NOMO-1 (cell line): Measurements from ENCODE around the gene MICAL3.

ENCODE experiments used
- DNase-seq, 2 experiments: peaks; one replicate each; lab custom pipeline; 2025; ENCODE audit not compliant: unreplicated experiment in 2 of 2; lab: John Stamatoyannopoulos, UW

Gene MICAL3

DNA sequence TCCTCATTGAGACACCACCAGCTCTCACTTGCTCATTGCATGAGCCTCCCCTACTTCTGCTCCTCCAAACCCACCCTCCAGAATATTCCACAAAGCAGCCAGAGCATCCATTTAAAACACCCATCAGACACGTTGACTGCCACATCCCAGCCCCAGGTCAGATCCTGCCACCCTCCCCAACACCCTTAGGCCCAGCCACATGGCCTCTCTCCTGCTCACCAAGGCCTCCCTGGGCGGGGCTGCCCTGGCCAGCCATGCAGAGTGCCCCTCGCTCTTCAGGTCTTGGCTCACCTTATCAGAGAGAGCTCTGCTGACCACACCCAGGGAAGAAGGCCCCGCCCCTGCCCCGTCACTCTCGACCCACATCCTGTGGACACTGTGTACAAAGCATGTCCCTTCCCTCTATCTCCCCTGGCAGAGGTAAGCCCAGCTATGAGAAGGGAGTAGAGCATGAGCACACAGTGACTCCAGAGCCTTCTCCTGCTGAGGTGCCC, 106.8 kb downstream of the MICAL3 start:
- no peak for DNase-seq

DNA sequence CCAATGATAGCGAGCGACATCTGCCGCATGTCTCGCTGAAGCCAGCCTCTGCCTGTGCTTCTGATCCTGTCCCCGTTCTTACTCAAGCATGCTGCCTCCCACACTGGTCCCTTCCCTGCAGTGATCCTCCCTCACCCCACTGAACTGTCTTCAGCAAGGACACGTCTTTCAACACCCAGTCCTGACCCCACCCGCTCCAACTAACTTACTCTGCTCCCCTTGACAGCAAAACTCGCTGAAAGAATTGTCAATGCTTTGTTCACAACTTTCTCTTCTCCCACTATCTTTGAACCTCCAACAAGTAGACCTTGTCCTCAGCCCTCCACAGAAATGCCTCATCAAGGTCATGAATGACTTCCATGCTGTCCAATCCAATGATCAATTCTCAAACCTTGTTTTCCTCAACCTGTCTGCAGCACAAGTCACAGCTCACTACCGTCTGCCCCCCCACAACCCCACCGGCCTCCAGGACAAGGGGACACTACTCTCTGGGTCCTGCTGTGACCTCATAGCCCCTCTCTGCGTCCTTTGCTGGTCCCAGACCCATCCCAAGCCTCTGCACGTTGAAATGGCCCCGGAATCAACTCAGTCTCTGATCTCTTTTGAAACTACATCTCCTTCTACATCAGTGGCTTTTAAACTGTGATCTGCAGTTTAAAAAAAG, 108.0 kb downstream of the MICAL3 start:
- no peak for DNase-seq

DNA sequence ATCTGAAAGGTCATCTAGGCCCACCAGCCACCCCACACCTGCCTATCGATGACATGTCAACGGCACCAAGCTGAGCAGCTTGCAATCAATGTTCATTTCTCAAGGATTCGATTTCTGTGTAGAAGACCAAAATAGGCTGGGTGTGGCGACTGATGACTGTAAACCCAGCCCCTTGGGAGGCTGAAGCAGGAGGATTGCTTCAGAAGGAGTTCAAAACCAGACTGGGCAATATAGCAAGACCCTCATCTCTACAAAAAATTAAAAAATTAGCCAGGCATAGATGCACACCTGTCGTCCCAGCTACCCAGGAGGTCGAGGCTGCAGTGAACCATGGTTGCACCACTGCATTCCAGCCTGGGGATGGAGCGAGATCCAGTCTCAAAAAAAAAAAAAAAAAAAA, 108.7 kb downstream of the MICAL3 start:
- no peak for DNase-seq

DNA sequence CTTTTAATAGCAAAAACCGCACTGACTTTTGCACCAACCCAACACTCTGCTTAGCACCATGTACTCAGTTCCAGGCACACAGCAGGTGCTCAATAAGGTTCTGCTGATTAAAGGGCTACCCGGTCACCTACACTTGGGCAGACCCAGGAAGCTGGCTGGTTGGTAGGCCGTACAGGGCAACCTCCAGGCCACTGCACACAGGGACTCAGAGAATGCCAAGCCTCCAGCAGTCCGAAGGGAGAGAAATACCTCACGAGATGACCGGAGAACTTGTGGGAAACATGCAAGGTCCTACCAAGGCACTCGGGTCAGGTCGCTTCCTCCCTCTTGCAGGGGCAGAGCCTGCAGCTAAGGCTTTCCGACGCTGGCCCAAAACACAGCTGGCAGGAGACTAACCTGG, 109.2 kb downstream of the MICAL3 start:
- DNase-seq: no peak

DNA sequence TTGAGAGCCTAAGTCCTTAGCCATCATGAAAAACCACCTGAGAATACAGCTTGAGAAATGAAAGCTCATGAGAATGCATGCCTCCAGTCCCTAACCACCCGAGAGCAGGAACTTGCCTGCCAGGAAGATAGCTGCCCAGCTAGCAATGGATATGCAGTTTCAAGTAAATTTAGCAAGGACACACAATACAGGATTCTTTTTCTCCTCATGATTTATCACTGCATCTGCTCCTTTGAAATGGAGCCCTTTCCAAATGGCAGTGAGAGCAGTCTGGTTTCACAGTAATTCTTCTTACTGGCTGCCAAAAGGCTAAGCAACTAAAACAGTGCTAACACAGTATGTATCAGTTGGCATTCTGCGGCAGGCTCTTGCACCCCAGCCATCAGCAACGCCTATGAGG, 109.9 kb downstream of the MICAL3 start:
- no peak for DNase-seq

DNA sequence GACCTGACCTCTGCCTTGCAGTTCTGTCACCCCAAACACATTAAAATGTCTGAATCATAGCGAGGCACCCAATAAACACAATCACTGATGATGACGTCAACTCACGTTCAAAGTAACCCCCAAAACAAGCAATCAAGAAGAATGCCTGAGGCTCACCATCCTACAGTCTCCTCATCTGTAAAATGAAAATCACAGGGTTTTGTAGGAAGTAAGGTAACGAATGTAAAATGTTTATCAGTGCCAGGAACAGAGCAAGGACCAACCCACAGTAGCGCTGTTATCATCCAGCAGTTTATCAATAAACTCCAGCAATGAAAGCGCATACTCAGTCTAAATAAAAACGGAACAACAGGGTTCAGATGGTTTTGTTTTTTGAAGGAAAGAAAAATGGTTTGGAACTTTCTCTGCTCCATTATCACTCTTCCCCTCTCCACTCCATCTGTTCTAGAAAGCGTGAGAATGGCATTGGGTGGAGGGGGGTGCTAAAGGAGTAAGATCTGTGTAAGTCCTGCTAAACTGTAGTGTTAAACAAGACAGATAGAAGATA, 110.5 kb downstream of the MICAL3 start:
- no peak for DNase-seq

DNA sequence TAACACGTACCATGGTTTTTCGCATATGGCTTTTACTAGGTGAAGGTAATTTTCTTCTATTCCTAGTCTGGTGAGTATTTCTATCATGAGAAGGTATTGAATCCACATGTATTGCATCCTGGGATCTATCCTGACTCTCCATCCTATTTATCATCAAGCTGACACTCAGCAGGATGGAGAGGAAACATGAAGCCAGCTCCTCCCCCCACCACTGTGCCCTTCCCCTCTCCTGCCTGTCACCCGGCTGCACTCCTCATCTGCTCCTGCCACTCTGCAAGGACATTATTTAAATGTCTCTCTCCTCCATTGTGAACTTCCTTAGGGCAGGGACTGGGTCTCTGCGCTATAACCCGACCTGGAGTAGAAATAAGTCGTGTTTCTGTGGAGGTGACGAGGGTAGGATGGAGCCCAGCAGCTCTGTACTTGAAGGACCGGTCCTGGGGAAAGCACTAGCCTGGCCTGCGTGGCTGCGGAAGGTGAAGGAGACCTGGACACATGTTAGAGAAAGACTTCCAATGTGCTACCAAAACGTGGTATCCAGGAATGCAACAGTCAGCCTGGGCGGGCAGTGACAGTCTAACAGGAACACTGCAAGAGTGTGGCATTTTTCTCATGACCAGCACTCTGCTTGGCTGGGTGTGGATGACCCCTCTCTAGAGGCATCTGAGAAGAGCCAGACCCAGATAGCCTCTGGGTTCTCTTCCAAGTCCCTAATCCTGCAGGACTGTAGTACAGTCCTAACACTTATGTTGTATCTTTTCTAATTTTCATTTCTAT, 111.2 kb downstream of the MICAL3 start:
- no peak for DNase-seq

DNA sequence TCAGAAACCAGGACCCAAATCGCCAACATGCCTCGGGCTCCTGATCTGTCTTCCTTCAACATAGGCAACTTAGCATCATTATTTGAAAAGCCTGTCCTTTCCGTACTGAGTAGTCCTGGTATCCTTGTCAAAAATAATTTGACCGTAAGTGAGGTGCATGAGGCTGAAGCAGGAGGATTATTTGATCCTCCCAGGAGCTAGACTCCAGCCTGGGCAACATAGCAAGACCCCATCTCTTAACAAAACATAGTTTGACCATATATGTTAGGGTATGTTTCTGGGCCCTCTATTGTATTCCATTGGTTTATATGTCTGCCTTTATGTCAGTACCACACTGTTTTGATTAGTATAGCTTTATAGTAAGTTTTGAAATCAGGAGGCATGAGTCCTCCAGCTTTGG, 112.5 kb downstream of the MICAL3 start:
- no peak for DNase-seq

DNA sequence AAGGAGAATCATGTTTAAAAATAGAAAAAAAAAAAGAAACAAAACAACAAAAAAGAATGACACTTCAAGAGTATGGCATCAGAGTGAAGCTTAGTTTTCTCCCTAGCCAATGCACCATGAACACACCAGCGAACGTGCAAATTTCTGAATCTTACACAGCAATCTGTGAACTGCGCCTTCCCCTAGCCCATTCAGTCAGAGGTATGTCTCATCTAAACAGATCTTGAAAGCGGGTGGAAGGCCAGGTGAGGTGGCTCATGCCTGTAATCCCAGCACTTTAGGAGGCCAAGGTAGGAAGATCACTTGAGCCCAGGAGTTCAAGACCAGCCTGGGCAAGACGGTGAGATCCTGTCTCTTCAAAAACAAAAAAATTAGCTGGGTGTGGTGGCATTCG, 113.1 kb downstream of the MICAL3 start:
- DNase-seq: no peak

DNA sequence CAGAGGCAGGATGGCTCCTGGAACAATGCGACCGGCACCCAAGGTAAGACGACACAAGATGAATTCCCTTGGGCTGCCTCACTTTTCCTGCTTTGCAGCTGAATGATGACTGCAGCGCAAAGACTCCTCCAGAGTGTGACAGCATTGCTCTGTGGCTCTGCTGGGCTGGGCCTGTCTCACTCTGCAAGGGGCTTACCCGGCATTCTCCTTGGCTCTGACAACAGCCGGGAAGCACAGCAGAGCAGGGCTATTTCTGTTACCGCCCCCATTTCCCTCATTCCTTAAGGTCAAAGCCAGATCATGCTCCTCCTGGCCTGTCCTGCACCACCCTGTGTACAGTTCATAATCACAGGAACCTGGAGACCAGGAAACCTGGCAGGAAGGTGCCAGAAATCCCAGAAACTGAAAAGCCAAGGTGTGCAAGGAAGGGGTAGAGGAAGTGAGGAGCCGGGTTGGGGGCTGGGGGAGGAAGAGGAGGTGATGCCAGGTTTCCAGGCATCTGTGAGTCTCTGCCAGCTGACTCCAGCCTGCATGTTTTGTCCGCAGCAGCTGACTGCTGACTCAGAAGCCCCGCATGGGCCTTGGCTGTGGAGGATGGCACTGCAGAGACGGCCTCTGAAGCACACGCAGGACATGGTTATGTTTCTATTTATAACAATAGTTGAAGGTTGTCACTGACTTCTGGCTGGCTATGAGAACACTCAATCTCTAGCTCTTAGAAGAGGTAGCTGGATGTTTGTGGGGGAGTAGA, 113.6 kb downstream of the MICAL3 start:
- no peak for DNase-seq

DNA sequence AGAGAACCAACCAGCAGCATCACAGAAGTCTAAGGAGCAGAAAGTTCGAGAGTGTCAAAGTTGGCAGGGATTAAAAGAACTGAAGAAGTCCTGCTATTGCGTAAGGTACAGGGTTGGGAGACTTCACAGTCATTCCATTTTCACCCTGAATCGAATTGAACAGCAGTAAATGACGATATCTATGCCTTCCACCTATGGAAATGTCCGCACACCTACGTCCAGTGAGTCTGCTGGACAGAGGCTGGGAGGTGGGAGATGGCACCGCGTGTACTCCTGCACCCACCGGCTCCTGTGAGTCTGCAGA, 116.7 kb downstream of the MICAL3 start:
- no peak for DNase-seq

DNA sequence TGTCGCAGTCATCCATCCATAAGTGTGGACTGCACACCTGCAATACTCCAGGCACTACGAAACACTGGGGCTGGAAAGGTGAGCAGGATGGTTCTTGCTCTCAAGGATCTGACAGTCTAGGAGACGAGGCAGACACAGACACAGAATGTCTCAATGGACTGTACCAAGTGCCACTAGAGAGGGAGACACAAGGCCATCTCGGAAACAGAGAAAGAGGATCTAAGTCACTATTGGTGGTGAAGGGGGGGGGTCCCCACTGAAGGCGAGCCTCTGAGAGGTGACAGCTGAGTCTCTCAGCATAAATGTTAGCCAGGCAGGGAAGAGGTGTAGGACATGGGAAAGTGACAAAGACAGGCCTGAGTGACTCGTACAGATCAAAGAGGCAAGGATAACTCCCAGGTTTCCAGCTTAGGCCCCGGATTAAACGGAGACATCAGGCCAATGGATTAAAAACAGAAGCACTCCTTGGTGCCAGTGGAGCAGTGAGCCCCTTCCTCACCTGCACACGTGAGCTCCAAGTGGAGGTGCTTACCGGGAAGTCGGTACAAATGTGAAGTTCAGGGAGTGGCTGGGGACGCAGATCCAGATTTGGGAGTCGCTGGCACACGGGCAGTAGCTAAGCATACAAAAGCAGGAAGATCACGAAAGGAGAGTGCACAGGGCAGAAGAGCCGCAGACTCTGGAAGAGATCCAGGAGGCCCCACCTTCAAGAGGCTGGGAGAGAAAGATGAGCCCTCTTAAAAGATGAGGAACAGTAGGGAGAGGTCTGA, 117.2 kb downstream of the MICAL3 start:
- DNase-seq: no peak

DNA sequence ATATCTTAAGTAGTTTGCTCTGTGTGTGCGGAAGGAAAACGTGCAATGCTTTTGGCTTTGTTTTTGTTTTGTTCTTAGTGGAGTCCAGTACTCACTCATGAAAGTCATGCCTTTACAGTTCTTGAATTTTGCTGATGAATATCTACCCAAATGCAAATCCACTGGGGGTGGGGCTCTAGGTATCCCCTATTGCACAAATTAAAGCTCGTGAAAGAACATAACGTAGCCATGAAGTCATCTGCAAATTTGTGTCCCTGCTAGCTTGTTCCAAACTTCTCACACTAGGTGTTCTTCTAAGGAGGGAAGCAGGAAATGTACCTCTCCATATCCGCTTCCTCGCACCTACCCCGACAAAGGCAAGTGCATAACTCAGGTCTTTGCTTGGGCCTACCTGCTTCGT, 118.9 kb downstream of the MICAL3 start:
- DNase-seq: no peak

DNA sequence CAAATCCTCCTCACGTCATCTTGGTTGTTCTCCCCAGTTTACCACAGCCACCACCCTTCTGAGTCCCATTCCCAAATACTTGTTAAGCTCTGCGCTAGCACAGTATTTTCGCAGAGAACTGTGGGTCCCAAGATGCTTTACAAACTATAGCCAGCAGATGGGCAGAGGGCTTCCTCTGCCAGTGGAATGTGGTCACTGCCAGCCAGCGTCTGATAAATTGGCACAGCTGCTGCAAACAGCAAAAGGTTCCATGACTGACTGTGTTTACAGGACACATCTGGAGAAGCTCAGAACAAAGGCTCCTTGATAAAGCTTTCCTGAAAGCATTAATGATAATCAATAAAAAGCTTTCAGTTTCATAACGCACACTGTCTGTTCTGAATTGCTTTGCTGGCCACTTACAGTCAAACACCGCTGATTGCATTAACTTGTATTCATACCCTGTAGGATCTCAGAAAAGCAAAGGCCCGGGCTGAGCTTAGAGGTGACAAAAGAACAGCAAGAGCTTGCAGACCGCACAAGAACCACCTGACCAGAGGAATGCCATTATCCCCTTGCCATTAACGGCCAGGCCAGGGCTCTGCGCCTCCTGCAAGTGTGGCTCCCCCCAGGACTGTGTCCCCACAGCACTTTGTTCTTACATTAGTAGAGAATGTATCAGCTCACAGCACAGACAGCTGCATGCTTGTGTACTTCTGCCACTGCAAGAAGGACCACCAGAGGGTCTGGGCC, 120.6 kb downstream of the MICAL3 start:
- no peak for DNase-seq

DNA sequence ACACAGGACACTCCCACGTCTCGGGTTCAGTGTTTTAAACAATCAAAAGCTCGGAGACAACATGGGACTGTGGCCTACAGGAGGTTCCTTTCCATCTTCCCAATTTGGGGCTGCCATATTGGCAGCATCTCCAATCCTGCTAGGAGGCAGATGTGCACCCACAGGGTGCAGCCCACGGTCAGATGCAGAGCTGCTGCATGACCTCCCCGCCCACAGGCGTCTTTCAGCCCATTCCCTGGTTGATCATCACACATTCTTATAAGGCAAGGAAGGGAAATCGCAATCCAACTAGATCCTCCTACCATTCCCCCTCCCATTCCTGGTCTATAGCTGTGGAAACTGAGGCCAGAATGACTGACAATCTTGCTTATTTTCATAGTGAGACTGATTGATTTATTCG, 121.4 kb downstream of the MICAL3 start:
- no peak for DNase-seq

DNA sequence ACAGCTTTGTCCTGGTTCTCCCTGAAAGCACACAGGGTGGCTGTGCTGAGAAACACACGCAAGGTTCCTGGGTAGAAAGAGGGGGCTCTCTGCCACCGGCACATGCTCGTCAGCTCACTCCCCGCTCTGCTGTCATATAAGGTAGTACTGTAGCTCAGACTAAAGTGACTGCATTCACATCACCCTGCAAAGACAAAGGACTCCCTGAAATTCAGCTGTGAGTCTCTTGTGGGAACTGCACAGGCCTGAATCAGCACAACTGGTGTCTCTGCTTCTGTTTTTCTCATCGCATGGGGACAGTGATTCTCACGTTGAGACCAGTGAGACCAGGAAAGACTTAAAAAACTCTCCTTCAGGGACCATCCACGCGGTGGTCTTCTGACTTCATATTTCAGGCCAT, 126.0 kb downstream of the MICAL3 start:
- DNase-seq: no peak

DNA sequence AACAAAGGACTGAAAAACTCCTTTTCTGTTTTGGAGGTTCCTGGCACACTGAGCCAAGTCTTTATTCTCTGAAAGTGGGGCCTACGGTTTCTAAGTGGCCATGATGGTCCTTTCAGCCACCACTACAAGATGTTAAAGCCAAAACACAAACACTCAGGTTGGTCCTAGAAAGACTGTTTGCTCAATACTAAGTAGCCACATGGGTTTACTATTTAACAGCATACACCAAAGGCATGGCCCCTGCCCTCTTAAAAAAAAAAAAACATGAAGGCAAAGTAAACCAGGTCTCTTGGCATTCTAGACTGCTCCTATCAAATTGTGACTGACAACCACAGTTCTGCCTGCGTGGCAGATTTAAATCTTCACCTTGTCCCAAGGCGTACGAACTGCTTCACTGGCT, 126.5 kb downstream of the MICAL3 start:
- DNase-seq: no peak

DNA sequence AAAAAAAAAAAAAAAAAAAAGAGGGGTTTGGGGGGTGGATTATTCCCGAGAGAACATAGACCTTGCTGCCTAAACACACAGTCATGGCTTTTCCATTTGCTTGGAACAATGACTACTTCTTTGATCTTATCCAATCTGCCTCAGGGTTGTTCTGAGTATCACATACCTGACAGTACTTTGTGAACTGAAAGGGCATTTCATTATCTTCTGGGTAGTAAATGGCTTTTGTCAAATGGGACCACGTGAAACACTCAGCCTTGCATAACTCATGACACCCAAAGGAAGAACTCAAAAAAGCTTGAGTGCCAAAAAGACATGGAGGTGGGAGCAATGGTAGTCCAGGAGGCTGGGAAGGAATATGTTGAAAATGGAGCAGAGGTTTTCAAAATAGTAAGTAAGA, 126.9 kb downstream of the MICAL3 start:
- DNase-seq: no peak

DNA sequence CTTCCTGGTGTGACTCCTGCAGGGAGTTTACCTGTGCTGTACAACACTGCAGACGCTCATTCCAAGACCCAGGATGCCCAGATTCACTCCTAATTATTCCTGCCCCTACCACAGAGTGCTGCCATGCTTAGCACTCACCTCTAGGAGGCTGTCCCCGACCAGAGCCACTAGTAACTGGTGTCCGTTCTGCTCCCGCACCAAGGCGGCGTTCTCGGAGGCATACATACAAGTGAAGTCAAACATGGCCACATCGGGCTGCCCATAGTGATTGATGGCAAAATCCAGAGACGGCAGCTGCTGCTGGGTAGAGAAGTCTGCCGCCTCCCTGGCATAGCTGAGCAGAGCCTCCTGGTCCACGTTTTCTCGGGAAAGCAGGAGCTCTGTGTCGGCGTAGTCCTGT, 127.8 kb downstream of the MICAL3 start:
- DNase-seq: no peak

DNA sequence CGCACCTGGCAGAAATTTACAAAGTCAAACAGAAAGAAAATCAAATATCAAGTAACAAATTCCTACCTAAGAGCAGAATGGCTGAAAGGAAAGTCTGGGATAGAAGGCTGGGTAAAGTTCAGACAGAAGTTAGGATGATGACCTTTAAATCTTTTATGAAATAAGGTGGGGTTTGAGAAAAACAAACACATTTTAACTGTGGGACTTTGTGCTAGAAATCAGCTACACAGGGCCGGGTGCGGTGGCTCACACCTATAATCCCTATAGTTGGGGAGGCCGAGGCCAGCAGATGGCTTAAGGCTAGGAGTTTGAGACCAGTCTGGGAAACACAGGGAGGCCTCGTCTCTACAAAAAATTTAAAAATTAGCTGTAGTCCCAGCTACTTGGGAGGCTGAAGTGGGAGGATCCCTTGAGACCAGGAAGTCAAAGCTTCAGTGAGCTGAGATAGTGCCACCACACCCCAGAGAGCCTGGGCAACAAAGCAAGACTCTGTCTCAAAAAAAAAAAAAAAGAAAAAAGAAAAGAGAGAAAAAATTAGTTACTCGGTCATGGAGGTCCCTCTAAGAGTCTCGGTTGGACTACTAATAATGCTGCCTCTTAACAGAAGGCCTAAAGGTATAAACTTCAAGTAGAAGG, 130.3 kb downstream of the MICAL3 start:
- no peak for DNase-seq
